GM18508 (cell line): Measurements from ENCODE around the gene CCP110.

Source experiments
- ATAC-seq: cut with Tn5 transposase; IDR thresholded peaks from one replicate; pipeline ENCODE4 v1.9.1; 2021; ENCODE audit warnings: moderate number of reproducible peaks; ENCODE audit not compliant: insufficient read depth, unreplicated experiment

The CCP110 gene

DNA sequence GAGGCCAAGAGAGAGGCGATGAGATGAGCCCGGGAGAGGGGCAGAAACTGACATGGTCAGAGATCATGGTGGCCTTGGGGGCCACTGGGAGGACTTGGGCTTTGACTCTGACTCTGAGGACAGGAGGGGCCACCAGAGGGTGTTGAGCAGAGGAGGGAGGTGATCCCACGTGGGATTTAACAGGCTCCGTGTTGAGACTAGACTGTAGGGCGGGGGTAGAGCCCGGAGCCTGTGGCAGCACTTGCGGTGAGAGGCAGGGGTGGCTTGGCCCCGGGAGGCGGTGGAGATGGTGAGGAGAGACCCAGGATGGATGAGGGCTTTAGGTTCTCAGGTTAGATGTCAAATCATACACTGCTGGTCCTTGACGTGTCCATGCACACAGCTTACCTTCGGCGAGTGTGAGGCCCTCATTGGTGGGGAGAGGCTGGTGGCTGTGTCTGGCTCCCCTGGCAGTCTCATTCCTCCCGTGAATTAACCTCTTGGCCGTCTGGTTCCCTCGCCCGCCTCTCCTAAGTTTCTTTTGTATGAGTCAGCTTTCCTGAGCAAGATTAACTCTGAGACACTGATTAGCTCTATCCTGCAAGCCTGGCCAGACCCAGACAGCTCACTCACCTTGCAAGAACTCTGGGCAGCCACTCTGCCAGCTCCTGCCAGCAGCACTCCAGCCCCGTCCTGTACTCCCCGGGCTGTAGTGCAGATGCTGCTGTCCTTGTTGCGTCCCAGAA is 71.5 kb downstream of the CCP110 start:
- ATAC-seq: no peak

DNA sequence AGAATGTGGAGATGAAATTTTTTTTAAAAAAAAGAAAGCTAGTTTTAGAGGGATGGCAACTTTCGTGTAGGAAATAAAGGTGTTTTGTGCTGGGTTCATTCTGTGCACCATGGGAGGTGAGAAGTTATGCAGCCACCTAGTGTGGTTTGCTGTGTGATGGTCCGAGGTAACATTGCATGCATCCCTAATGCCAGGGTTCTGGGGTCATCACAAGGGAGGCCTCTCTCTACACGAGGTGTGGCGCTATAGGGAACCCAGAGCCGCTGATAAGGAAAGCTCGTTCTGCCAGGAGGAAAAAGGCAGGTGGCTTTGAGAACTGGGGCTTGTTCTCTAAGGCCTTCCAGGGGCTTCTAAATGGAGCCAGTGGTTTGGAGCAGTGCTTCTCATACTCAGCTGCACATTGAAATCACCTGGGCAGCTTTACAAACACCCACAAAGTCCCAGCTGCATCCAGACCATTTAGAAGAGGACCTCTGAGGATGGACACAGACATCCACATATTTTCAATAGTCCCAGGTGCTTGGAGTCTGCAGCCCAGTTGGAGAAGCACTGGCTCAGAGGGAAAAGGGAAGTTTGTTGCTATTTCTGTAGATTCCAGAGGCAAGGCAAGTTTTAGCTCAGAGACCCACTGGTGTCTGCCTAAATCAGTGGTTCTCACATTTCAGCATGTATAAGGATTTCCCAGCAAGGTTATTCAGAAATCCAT is 75.2 kb downstream of the CCP110 start:
- ATAC-seq: no peak

DNA sequence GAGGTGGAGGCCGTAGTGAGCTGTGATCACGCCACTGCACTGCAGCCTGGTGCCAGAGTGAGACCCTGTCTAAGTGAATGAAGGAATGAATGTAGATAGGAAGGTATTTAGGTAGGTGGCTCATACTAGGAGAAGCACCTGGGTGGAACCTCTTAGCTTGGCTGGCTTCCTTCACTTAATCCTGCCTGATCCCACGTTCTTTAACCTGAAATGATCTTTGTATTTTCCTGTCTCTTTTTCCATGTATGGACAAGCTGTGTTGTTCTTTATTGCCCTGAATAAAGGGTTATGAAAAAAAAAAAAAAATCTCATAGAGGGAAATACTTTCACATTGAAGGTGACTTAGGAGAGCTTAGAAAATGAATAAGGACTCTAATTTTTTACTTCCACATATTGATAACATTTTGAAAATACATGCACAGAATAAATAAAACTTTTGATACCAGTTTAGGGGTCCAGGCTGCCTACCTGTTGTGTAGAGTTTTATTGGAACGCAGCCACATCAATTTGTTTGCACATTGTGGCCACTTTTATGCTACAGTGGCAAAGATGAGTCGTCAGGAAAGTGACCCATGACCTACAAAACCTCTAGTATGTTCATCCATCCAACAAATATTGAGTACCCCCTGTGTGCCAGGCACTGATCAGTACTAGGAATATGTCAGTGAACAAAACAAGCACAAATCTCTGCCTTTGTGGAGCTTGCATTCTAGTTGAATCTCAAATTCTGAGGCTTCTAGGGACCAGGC is 76.4 kb downstream of the CCP110 start:
- ATAC-seq: no peak

DNA sequence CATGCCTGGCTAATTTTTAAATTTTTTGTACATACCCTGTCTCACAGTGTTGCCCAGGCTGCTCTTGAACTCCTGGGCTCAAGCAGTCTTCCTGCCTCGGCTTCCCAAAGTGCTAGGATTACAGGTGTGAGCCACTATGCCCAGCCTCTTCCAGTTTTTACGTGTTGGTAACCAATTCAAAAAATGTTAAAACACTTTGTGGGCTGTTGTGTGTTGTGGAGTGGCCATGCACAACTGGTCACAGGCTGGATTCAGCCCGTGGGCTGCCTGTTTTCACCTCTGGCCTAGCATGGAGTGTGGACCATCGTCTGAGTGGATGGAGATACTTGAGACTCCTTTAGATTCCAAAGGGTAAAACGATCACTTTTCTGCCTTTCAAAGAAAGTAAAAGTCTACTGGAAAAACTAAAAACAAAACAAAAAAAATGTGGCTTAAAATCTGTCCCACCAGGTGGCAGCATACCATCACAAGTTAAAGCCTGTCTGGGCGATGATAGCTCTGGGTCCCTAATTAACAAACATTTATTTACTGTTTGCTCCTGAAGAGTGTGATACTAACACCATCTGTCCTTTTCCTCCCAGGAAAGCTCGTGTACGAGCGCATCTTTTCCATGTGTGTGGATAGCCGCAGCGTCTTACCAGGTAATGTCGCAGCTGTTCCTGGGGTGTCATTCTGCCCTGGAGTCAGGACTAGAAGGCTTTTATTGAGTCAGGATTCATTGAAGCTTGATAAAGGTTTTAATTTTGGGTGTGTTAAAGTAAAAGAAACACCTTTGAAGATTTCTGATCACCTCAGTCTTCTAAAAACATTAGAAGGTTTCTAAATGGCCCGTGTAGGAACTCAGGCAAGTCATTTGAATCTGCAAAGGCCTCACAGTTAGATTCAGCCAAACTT is 77.6 kb downstream of the CCP110 start:
- ATAC-seq: no peak
